HEK293 (cell line): ENCODE results near the gene CFL1.

Source experiments
- HOXA7 ChIP-seq: sonication (generic); formaldehyde crosslinking; IDR thresholded peaks from 2 replicates; pipeline ENCODE4 v1.8.1; 2022; ENCODE audit warnings: missing genetic modification reagents, borderline replicate concordance
- KLF1 ChIP-seq: fragments of 450-650 bp; formaldehyde crosslinking; IDR thresholded peaks from 2 replicates; pipeline ENCODE4 v1.5.1; 2016; ENCODE audit warnings: missing biosample characterization, missing genetic modification characterization
- SALL2 ChIP-seq: fragments of 450-650 bp; formaldehyde crosslinking; IDR thresholded peaks from 2 replicates; pipeline ENCODE4 v1.5.0; 2017; ENCODE audit warnings: missing biosample characterization, mild to moderate bottlenecking, missing genetic modification characterization, borderline replicate concordance
- ZNF2 ChIP-seq: fragments of 450-650 bp; formaldehyde crosslinking; IDR thresholded peaks from 2 replicates; pipeline ENCODE4 v1.5.1; 2016; ENCODE audit warnings: missing biosample characterization, missing genetic modification characterization
- ZNF239 ChIP-seq: fragments of 450-650 bp; formaldehyde crosslinking; IDR thresholded peaks from 2 replicates; pipeline ENCODE4 v1.5.1; 2016; ENCODE audit warnings: missing biosample characterization, missing genetic modification characterization
- ZNF311 ChIP-seq: fragments of 450-650 bp; formaldehyde crosslinking; IDR thresholded peaks from 2 replicates; pipeline ENCODE4 v1.5.1; 2017; ENCODE audit warnings: missing biosample characterization, missing genetic modification characterization, borderline replicate concordance
- ZNF510 ChIP-seq: fragments of 450-650 bp; formaldehyde crosslinking; IDR thresholded peaks from 2 replicates; pipeline ENCODE4 v1.5.1; 2018; ENCODE audit warnings: mild to moderate bottlenecking, missing genetic modification characterization, missing biosample characterization; ENCODE audit not compliant: insufficient replicate concordance
- ZNF76 ChIP-seq: fragments of 450-650 bp; formaldehyde crosslinking; IDR thresholded peaks from 2 replicates; pipeline ENCODE4; 2016; ENCODE audit warnings: low read depth, missing biosample characterization, missing genetic modification characterization, borderline replicate concordance
- TF ChIP-seq, protein P1 (sequence below): fragments of 450-650 bp; formaldehyde crosslinking; IDR thresholded peaks from 2 replicates; pipeline ENCODE4 v1.5.1; 2016; ENCODE audit warnings: missing biosample characterization, missing genetic modification characterization
- TF ChIP-seq, protein P2 (sequence below): IDR thresholded peaks from 2 replicates; pipeline ENCODE4 v1.6.1; 2011; ENCODE audit warnings: mild to moderate bottlenecking, low read depth, low read length, borderline replicate concordance

DNA sequence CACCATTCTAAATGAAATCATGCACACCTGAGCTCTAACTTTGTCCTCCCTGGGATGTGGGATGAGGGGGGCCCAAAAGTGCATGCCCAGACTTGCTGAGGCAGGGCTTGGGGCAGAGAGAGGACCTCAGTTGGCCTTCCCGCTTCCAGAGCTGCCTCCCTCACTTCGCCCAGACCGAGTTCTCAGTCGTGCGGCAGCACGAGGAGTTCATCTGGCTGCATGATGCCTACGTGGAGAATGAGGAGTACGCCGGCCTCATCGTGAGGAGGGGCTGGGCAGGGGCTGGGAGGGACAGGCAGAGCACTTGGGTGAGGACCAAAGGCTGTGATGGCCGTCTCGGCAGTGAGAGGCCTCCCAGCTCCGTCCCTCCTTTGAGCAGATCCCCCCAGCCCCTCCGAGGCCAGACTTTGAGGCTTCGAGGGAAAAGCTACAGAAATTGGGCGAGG lies 8.2 kb downstream of the CFL1 start:
- TF ChIP-seq ZNF2 (no peak), ZNF510 (tag by site-specific recombination) (no peak), ZNF311 (no peak), KLF1 (tag by site-specific recombination) (no peak), HOXA7 (CRISPR knock-in tag) (no peak), SALL2 (tag by site-specific recombination) (no peak), ZNF239 (tag by site-specific recombination) (no peak), ZNF76 (tag by site-specific recombination) (no peak)
- TF ChIP-seq, protein P1, sequence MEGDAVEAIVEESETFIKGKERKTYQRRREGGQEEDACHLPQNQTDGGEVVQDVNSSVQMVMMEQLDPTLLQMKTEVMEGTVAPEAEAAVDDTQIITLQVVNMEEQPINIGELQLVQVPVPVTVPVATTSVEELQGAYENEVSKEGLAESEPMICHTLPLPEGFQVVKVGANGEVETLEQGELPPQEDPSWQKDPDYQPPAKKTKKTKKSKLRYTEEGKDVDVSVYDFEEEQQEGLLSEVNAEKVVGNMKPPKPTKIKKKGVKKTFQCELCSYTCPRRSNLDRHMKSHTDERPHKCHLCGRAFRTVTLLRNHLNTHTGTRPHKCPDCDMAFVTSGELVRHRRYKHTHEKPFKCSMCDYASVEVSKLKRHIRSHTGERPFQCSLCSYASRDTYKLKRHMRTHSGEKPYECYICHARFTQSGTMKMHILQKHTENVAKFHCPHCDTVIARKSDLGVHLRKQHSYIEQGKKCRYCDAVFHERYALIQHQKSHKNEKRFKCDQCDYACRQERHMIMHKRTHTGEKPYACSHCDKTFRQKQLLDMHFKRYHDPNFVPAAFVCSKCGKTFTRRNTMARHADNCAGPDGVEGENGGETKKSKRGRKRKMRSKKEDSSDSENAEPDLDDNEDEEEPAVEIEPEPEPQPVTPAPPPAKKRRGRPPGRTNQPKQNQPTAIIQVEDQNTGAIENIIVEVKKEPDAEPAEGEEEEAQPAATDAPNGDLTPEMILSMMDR (tag by site-specific recombination), result no peak
- TF ChIP-seq, protein P2, sequence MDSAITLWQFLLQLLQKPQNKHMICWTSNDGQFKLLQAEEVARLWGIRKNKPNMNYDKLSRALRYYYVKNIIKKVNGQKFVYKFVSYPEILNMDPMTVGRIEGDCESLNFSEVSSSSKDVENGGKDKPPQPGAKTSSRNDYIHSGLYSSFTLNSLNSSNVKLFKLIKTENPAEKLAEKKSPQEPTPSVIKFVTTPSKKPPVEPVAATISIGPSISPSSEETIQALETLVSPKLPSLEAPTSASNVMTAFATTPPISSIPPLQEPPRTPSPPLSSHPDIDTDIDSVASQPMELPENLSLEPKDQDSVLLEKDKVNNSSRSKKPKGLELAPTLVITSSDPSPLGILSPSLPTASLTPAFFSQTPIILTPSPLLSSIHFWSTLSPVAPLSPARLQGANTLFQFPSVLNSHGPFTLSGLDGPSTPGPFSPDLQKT, result no peak
